H1 (cell line): ENCODE measurements around the gene ATP1B3. TPM values are rescaled to one million over a fixed set of nuclear protein-coding genes. Genes with fewer than 3 reads are reported as not detected.

ENCODE experiments used
- CTCF ChIA-PET: fragments of 300-600 bp; sonication (Branson Sonifier 250); formaldehyde crosslinking; loops from one replicate; lab custom pipeline; 2021; ENCODE audit not compliant: partially characterized antibody; lab: Charles Lee
- POLR2A ChIA-PET: fragments of 300-600 bp; sonication (Branson Sonifier 250); formaldehyde crosslinking; loops from one replicate; lab custom pipeline; 2021; ENCODE audit warnings: inconsistent platforms; ENCODE audit not compliant: partially characterized antibody; lab: Charles Lee
- DNase-seq, 2 experiments: peaks; one replicate each; pipeline versions ENCODE4 v3.0.0 to v3.0.0-alpha.2; 2010 to 2022; ENCODE audit warnings: low spot score in 2 of 2, low read depth in 1 of 2, mixed read lengths in 1 of 2
- FAIRE-seq: peaks from 2 replicates; lab custom pipeline; 2011; peaks lifted over from hg19 to GRCh38; lab: Jason Lieb, UNC
- H2AFZ ChIP-seq: 2 replicates; pipeline ENCODE4 v1.8.1; 2012; ENCODE audit warnings: low read length, inconsistent platforms
- H2AK5ac ChIP-seq: 2 replicates; pipeline ENCODE4 v1.6.1; 2013; ENCODE audit warnings: low read depth, low read length
- H2BK120ac ChIP-seq: replicated peaks from 2 replicates; pipeline ENCODE3; 2013; ENCODE audit warnings: low read depth, low read length, inconsistent platforms
- H2BK12ac ChIP-seq: 2 replicates; pipeline ENCODE4 v1.6.1; 2013; ENCODE audit warnings: low read depth, low read length
- H2BK15ac ChIP-seq: 2 replicates; pipeline ENCODE4 v1.6.1; 2013; ENCODE audit warnings: low read length
- H2BK20ac ChIP-seq: 2 replicates; pipeline ENCODE4 v1.6.1; 2013; ENCODE audit warnings: low read length
- H2BK5ac ChIP-seq: 2 replicates; pipeline ENCODE4 v1.6.1; 2013; ENCODE audit warnings: low read depth, low read length
- H3K14ac ChIP-seq: 2 replicates; pipeline ENCODE4 v1.6.1; 2013; ENCODE audit warnings: inconsistent platforms; ENCODE audit not compliant: insufficient read length
- H3K18ac ChIP-seq: 2 replicates; pipeline ENCODE4 v1.6.1; 2013; ENCODE audit warnings: low read length; ENCODE audit errors: extremely low read depth
- H3K23ac ChIP-seq: 2 replicates; pipeline ENCODE4 v1.6.1; 2013; ENCODE audit warnings: inconsistent platforms; ENCODE audit not compliant: insufficient read length
- H3K23me2 ChIP-seq: 2 replicates; pipeline ENCODE4 v1.6.1; 2013; ENCODE audit warnings: low read depth, low read length
- H3K27ac ChIP-seq: 2 replicates; pipeline ENCODE4 v1.6.1; 2011; ENCODE audit warnings: low read depth, low read length, inconsistent platforms
- H3K27me3 ChIP-seq, 4 experiments: replicated peaks in 1 of 4; 1 replicate in 1 of 4; 2 replicates in 3 of 4; pipeline versions ENCODE4 v1.6.1 to v1.8.1; 2011 to 2013; ENCODE audit warnings: low read length in 3 of 4, mild to moderate bottlenecking in 3 of 4, inconsistent platforms in 2 of 4, mixed read lengths in 2 of 4, moderate library complexity in 1 of 4; ENCODE audit not compliant: control insufficient read depth in 3 of 4, insufficient read depth in 3 of 4; ENCODE audit errors: extremely low read depth in 1 of 4
- H3K36me3 ChIP-seq, 4 experiments: 2 replicates each; pipeline versions ENCODE4 v1.6.1 to v1.8.1; 2011 to 2013; ENCODE audit warnings: mild to moderate bottlenecking in 4 of 4, low read length in 3 of 4, moderate library complexity in 2 of 4, control low read depth in 1 of 4, inconsistent platforms in 1 of 4; ENCODE audit not compliant: insufficient read depth in 4 of 4, control insufficient read depth in 2 of 4
- H3K4ac ChIP-seq: replicated peaks from 2 replicates; pipeline ENCODE3; 2013; ENCODE audit warnings: low read length, low read depth, mixed read lengths, inconsistent platforms; ENCODE audit not compliant: insufficient read length
- H3K4me1 ChIP-seq, 4 experiments: replicated peaks in 1 of 4; 1 replicate in 1 of 4; 2 replicates in 3 of 4; pipeline versions ENCODE4 v1.6.1 to v1.8.1; 2011 to 2013; ENCODE audit warnings: low read length in 3 of 4, inconsistent platforms in 2 of 4, mixed read lengths in 1 of 4; ENCODE audit not compliant: insufficient read depth in 4 of 4, control insufficient read depth in 3 of 4
- H3K4me2 ChIP-seq, 2 experiments: 2 replicates each; pipeline versions ENCODE4 v1.6.1 to v1.8.1; 2011 to 2013; ENCODE audit warnings: low read depth in 2 of 2, low read length in 2 of 2, control low read depth in 1 of 2, inconsistent platforms in 1 of 2, mild to moderate bottlenecking in 1 of 2; ENCODE audit not compliant: insufficient read depth in 1 of 2
- H3K4me3 ChIP-seq, 4 experiments: fragments of 200-600, 300-600 bp in 1 of 4; sonication (generic), shearing (Covaris generic), sonication (Bioruptor Twin) in 1 of 4; 2 replicates each; pipeline versions ENCODE4 v1.5.1 to v1.8.1; 2011 to 2016; ENCODE audit warnings: low read length in 4 of 4, low read depth in 3 of 4, control low read depth in 2 of 4, inconsistent platforms in 2 of 4, mild to moderate bottlenecking in 2 of 4, mixed read lengths in 1 of 4, moderate library complexity in 1 of 4; ENCODE audit not compliant: insufficient read depth in 2 of 4; ENCODE audit errors: extremely low read depth in 1 of 4
- H3K56ac ChIP-seq: replicated peaks from 2 replicates; pipeline ENCODE3; 2013; ENCODE audit warnings: low read depth, mild to moderate bottlenecking, mixed read lengths, low read length, inconsistent platforms; ENCODE audit not compliant: insufficient read length
- H3K79me1 ChIP-seq: 2 replicates; pipeline ENCODE4 v1.6.1; 2013; ENCODE audit warnings: low read depth, low read length, control low read depth
- H3K79me2 ChIP-seq, 2 experiments: 2 replicates each; pipeline versions ENCODE4 v1.6.1 to v1.8.1; 2012 to 2013; ENCODE audit warnings: low read length in 2 of 2, mild to moderate bottlenecking in 2 of 2, inconsistent platforms in 1 of 2; ENCODE audit not compliant: insufficient read depth in 2 of 2, control insufficient read depth in 1 of 2
- H3K9ac ChIP-seq, 4 experiments: replicated peaks in 1 of 4; 1 replicate in 1 of 4; 2 replicates in 3 of 4; pipeline versions ENCODE4 v1.6.1 to v1.8.1; 2011 to 2013; ENCODE audit warnings: low read depth in 3 of 4, low read length in 3 of 4, control low read depth in 2 of 4, mild to moderate bottlenecking in 2 of 4, moderate library complexity in 2 of 4, inconsistent platforms in 1 of 4; ENCODE audit errors: extremely low read depth in 1 of 4
- H3K9me3 ChIP-seq, 2 experiments: 2 replicates each; pipeline versions ENCODE4 v1.6.1 to v1.8.1; 2012 to 2013; ENCODE audit warnings: mild to moderate bottlenecking in 2 of 2, moderate library complexity in 2 of 2, control low read depth in 1 of 2, inconsistent platforms in 1 of 2, low read depth in 1 of 2, low read length in 1 of 2, mixed read lengths in 1 of 2; ENCODE audit not compliant: insufficient read depth in 2 of 2
- H4K20me1 ChIP-seq, 2 experiments: replicated peaks in 1 of 2; 2 replicates each; pipeline versions ENCODE3 to v1.8.1; 2011 to 2013; ENCODE audit warnings: inconsistent platforms in 2 of 2, low read length in 2 of 2, mild to moderate bottlenecking in 1 of 2; ENCODE audit not compliant: insufficient read depth in 2 of 2, control insufficient read depth in 1 of 2
- H4K5ac ChIP-seq: 2 replicates; pipeline ENCODE4 v1.6.1; 2013; ENCODE audit warnings: low read length, low read depth, mixed read lengths, inconsistent platforms; ENCODE audit not compliant: insufficient read length
- H4K8ac ChIP-seq: 2 replicates; pipeline ENCODE4 v1.8.0; 2013; ENCODE audit warnings: mild to moderate bottlenecking, moderate library complexity, low read length, inconsistent platforms; ENCODE audit not compliant: insufficient read depth; ENCODE audit errors: extremely low read depth
- H4K91ac ChIP-seq: replicated peaks from 2 replicates; pipeline ENCODE3; 2013; ENCODE audit warnings: low read length, mixed read lengths, inconsistent platforms; ENCODE audit not compliant: insufficient read length
- CREB1 ChIP-seq: IDR thresholded peaks from 2 replicates; pipeline ENCODE4 v1.6.1; 2012; ENCODE audit warnings: inconsistent platforms
- JUND ChIP-seq: IDR thresholded peaks from 2 replicates; pipeline ENCODE4 v1.6.1; 2011; ENCODE audit warnings: mild to moderate bottlenecking, improper control_type of control experiment, low read length
- TAF7 ChIP-seq: optimal IDR thresholded peaks from 2 replicates; pipeline ENCODE3; 2011; ENCODE audit warnings: low read depth, mild to moderate bottlenecking, inconsistent platforms, low read length, moderate library complexity, borderline replicate concordance
- WGBS, 2 experiments: shearing (Covaris generic) in 1 of 2; methylation state at CpG; one replicate each; pipeline versions ENCODE4 v1.1.6 to v1.1.7; 2013 to 2015; ENCODE audit warnings: low lambda C conversion rate in 2 of 2, mixed read lengths in 2 of 2, inconsistent platforms in 1 of 2, low coverage in 1 of 2, missing lambda C conversion rate in 1 of 2; ENCODE audit not compliant: insufficient replicate concordance in 2 of 2, insufficient coverage in 1 of 2, insufficient read length in 1 of 2; ENCODE audit errors: extremely low coverage in 1 of 2, missing lambda C conversion rate in 1 of 2; 5-methylcytosine and 5-hydroxymethylcytosine counted together
- polyA plus RNA-seq, 7 experiments: library from polyadenylated mRNA; depleted of rRNA in 3 of 7; stranded (reverse) in 5 of 7; unstranded in 2 of 7; fragments of >200 nt in 5 of 7; fragments of 200-250 nt in 2 of 7; gene quantifications; 1 replicate in 5 of 7; 2 replicates in 1 of 7; 4 replicates in 1 of 7; pipeline versions ENCODE4 v1.2.1 to v1.2.3, GENCODE V29; 2011 to 2013; ENCODE audit warnings: missing spikeins in 2 of 7, mixed read lengths in 2 of 7
- total RNA-seq: library from RNA; stranded (reverse); fragmentation: NEBNext Ultra II Directional; extraction: Animal tissue kit (Norgen Biotek cat#: 25700); gene quantifications from 2 replicates; pipeline ENCODE4 v1.2.1, GENCODE V29; 2021

Gene ATP1B3
- total and polyA plus RNA-seq, 2 of the 8 experiments (the other 6 are each of a cell fraction or from before 2014, with no cell fraction given): 233 to 342 TPM

- Histone ChIP-seq H4K91ac (no peak overlapping the region), H2BK12ac (no peak overlapping the region), H3K79me2 (no peaks in the 10 kb centered on the region), H3K18ac (no peak overlapping the region), H3K79me1 (no peaks in the 10 kb centered on the region), H3K36me3 (peaks cover 2 to 49% (median 37%) of the 10 kb centered on the region in 4 experiments; a peak in 6 of 8 replicates), H3K27me3 (no peaks in the 10 kb centered on the region), H4K20me1 (peaks cover 0 to 2% of the 10 kb centered on the region in 2 experiments), H2AFZ (no peak overlapping the region), H3K14ac (no peak overlapping the region), H3K27ac (no peak overlapping the region), H2AK5ac (no peak overlapping the region), H3K23me2 (no peaks in the 10 kb centered on the region), H4K8ac (no peak overlapping the region), H3K4ac (no peak overlapping the region), H2BK5ac (no peak overlapping the region), H3K4me2 (no peak overlapping the region), H3K9me3 (no peaks in the 10 kb centered on the region), H4K5ac (no peak overlapping the region), H3K23ac (no peak overlapping the region), H3K56ac (no peak overlapping the region), H2BK15ac (no peak overlapping the region), H3K4me1 (no peaks in the 10 kb centered on the region), H3K4me3 (no peak overlapping the region)
- POLR2A ChIA-PET: no interaction called here
- CTCF ChIA-PET: interaction anchor here (1.2 kb wide), 1 partner anchor 251 kb away, joined by 4 read pairs; no protein-coding TSS in a partner anchor
- WGBS, 2 experiments: 81% methylated on average over 3 of the region's 3 CpGs; no CpG with 5 or more reads in 1 of the 2 experiments
- DNase-seq: no peak
- FAIRE-seq: no peak
- TF ChIP-seq CREB1 (no peak), TAF7 (no peak), JUND (no peak)
- TF ChIP-seq, all 59 proteins: peak for 0
- Histone ChIP-seq H3K9ac (no peak overlapping the region), H2BK20ac (no peak overlapping the region), H2BK120ac (no peak overlapping the region)
Measured at GRCh38 chr3:141960731-141961130, 84.3 kb downstream of the ATP1B3 start.
